NCI-H146 treated with DMSO at 0.1 percent for 48 hours (cell line): ENCODE data around the gene NSD1.

Source experiments
- DNase-seq: peaks from one replicate; lab custom pipeline; 2025; ENCODE audit not compliant: unreplicated experiment; lab: John Stamatoyannopoulos, UW

The NSD1 gene

GRCh38 chr5:177269976-177270375, 136.4 kb downstream of the NSD1 start:
- no peak for DNase-seq

DNA sequence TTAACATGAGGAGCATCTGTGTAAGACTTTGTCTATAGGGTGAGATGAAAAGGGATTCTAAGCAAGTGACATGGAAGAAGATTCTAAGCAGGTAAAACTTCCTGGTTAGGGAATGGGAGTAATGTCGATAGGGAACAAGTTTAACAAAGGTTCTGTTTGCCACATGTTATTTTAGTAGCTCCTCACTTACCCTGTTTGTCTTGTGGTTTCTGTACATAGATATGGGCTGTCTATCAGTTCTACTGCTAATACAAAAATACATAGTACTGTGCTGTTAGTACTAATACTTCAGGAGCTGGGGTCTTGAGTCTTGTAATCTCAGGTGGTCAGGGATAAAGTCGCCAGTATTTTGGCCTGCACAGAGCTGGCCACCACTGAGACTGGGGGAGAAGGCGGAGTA, 137.1 kb downstream of the NSD1 start:
- DNase-seq = no peak

GRCh38 chr5:177271113-177271512, 137.5 kb downstream of the NSD1 start:
- no peak for DNase-seq

DNA sequence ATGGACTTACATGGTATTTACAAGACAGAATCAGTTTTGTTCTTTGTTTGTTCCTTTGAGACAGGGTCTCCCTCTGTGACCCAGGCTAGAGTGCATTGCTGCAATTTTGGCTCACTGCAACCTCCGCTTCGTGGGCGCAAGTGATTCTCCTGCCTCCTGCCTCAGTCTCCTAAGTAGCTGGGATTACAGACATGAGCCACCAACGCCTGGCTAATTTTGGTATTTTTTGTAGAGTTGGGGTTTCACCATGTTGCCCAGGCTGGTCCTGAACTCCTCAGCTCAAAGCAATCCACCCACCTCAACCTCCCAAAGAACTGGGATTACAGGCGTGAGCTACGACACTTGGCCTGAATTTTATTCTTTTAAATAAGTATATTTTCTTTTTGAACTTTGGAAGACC, 142.3 kb downstream of the NSD1 start:
- DNase-seq = no peak

DNA sequence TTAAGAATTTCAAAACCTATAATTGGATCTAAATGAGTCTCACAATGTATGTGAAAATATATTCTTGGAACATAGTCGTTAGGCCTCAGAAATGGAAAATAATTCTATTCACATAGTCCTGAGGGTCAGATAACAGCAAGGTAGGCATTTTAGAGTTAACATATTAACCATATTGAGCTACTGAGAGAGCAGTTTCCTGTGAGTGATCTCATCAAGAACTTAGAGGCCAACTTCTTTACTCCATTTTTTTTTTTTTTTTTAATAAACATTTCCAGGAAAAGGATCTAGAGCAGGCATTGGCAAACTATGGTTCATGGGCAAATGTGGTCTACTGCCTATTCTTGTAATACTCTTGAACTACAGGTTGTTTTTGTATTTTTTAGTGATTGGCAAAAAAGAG, 143.3 kb downstream of the NSD1 start:
- DNase-seq = no peak

GRCh38 chr5:177288191-177288590, 154.6 kb downstream of the NSD1 start:
- no peak for DNase-seq

- DNase-seq = no peak
Measured at GRCh38 chr5:177290816-177291596, 157.4 kb downstream of the NSD1 start.

- DNase-seq = no peak
Measured at GRCh38 chr5:177291735-177292134, 158.2 kb downstream of the NSD1 start.

DNA sequence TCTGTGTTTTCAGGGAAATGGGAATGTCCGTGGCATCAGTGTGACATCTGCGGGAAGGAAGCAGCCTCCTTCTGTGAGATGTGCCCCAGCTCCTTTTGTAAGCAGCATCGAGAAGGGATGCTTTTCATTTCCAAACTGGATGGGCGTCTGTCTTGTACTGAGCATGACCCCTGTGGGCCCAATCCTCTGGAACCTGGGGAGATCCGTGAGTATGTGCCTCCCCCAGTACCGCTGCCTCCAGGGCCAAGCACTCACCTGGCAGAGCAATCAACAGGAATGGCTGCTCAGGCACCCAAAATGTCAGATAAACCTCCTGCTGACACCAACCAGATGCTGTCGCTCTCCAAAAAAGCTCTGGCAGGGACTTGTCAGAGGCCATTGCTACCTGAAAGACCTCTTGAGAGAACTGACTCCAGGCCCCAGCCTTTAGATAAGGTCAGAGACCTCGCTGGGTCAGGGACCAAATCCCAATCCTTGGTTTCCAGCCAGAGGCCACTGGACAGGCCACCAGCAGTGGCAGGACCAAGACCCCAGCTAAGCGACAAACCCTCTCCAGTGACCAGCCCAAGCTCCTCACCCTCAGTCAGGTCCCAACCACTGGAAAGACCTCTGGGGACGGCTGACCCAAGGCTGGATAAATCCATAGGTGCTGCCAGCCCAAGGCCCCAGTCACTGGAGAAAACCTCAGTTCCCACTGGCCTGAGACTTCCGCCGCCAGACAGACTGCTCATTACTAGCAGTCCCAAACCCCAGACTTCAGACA, 160.4 kb downstream of the NSD1 start:
- DNase-seq = no peak

DNA sequence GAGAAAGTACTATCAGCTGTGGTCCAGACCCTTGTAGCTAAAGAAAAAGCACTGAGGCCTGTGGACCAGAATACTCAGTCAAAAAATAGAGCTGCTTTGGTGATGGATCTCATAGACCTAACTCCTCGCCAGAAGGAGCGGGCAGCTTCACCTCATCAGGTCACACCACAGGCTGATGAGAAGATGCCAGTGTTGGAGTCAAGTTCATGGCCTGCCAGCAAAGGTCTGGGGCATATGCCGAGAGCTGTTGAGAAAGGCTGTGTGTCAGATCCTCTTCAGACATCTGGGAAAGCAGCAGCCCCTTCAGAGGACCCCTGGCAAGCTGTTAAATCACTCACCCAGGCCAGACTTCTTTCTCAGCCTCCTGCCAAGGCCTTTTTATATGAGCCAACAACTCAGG, 161.1 kb downstream of the NSD1 start:
- no peak for DNase-seq

- DNase-seq = no peak
Measured at GRCh38 chr5:177295924-177296323, 162.4 kb downstream of the NSD1 start.

GRCh38 chr5:177296581-177296980, 163.0 kb downstream of the NSD1 start:
- no peak for DNase-seq

DNA sequence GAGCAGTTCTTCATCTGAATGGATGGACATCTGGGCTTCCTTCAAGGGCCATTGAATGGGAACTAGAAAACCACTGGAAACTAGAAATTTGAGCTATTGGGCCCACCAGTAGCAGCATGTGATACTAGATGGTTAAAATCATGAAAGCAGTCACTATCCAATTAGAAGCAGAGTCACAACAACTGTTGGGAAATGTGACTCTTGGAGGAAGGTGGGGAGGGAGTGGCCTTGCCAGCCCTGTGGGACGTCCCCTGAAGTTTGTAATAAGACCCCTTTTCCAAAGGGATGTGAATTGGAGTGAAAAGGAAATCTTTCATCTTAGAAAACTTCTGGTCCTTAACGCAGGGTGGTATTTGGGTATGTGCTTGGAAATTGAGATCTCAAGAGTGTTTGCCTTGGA, 164.3 kb downstream of the NSD1 start:
- no peak for DNase-seq

DNA sequence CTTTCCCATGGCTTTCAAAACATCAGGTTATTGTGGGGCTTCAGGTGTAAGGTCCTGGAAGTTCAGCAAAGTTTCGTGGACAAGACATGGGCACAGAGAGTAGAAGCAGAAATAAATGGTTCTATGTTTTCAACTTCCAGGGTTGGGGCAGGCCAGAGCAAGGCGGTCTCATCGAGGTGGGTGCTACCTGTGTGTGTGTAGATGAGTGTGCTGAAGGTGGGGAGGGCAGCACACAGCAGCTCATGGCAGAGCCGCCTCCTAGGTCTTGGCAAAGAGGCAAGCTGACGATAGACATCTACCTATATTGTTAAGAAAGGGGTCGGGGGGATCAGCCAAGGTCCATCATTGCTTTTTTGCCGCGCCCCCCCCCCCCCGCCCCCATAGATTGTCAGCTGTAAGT, 166.1 kb downstream of the NSD1 start:
- no peak for DNase-seq

- DNase-seq = no peak
Measured at GRCh38 chr5:177300236-177300880, 166.8 kb downstream of the NSD1 start.

GRCh38 chr5:177300951-177301350, 167.4 kb downstream of the NSD1 start:
- DNase-seq = no peak

- no peak for DNase-seq
Measured at GRCh38 chr5:177301503-177302165, 168.1 kb downstream of the NSD1 start.

- no peak for DNase-seq
Measured at GRCh38 chr5:177302354-177303110, 169.0 kb downstream of the NSD1 start.

GRCh38 chr5:177303121-177303924, 169.8 kb downstream of the NSD1 start, which contains the start of the genes PRELID1 and RAB24:
TSS of gene PRELID1 (plus strand) at chr5:177303799. CDS start at chr5:177303986, 187 bp downstream.
TSS of gene RAB24 (minus strand) at chr5:177303719. CDS start at chr5:177303288, 431 bp downstream.
- peak; percentile 26 for DNase-seq

DNA sequence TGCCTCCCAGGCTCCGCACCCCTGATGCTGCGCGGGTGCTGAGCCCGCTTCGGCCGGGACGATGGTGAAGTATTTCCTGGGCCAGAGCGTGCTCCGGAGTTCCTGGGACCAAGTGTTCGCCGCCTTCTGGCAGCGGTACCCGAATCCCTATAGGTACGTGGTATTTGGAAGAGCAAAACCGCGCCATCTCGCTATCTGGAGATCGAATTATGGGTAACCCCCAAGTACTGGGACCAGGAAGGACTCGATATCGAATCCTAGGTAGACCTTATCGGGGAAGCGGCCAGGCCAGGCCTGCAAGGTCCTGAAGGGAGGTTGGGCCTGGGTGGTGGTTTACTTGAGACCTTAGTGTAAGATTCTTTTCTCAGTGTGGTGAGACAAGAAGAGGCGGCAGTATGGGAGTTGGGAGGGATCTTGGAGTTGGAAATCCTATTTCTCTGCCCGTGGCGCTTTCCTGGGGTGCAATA, 170.4 kb downstream of the NSD1 start:
- no peak for DNase-seq
